H1 (cell line): Measurements from ENCODE around the gene DGKA. TPM values are rescaled to one million over a fixed set of nuclear protein-coding genes. Genes with fewer than 3 reads are reported as not detected.

ENCODE experiments used
- CBX5 ChIP-seq: fragments of 300-800, 300-1000 bp; sonication (generic); IDR thresholded peaks from 2 replicates; pipeline ENCODE4 v1.7.1; 2016; ENCODE audit warnings: antibody characterized with exemption, low read length, low read depth
- FOSL1 ChIP-seq: IDR thresholded peaks from 2 replicates; pipeline ENCODE4 v1.6.1; 2011; ENCODE audit warnings: mild to moderate bottlenecking, low read depth, low read length, moderate library complexity; ENCODE audit not compliant: insufficient read depth
- HDAC6 ChIP-seq: IDR thresholded peaks from one replicate; pipeline ENCODE4 v1.7.1; 2012; ENCODE audit warnings: low read depth, mild to moderate bottlenecking, inconsistent platforms, low read length, moderate library complexity
- KDM4A ChIP-seq: IDR thresholded peaks from one replicate; pipeline ENCODE4 v1.7.1; 2012; ENCODE audit warnings: low read depth, mild to moderate bottlenecking, moderate library complexity, low read length, inconsistent platforms; ENCODE audit not compliant: severe bottlenecking
- POLR2AphosphoS5 ChIP-seq: IDR thresholded peaks from 2 replicates; pipeline ENCODE4 v1.6.1; 2011; ENCODE audit warnings: low read depth, low read length
- SRF ChIP-seq: IDR thresholded peaks from 2 replicates; pipeline ENCODE4 v1.6.1; 2011; ENCODE audit warnings: mild to moderate bottlenecking, low read depth, low read length, moderate library complexity
- polyA plus RNA-seq, 7 experiments: library from polyadenylated mRNA; depleted of rRNA in 3 of 7; stranded (reverse) in 5 of 7; unstranded in 2 of 7; fragments of >200 nt in 5 of 7; fragments of 200-250 nt in 2 of 7; gene quantifications; 1 replicate in 5 of 7; 2 replicates in 1 of 7; 4 replicates in 1 of 7; pipeline versions ENCODE4 v1.2.1 to v1.2.3, GENCODE V29; 2011 to 2013; ENCODE audit warnings: missing spikeins in 2 of 7, mixed read lengths in 2 of 7
- total RNA-seq: library from RNA; stranded (reverse); fragmentation: NEBNext Ultra II Directional; extraction: Animal tissue kit (Norgen Biotek cat#: 25700); gene quantifications from 2 replicates; pipeline ENCODE4 v1.2.1, GENCODE V29; 2021
- TF ChIP-seq, protein P1 (sequence below): fragments of 300-600 bp; sonication (generic); IDR thresholded peaks from 2 replicates; pipeline ENCODE4 v1.7.1; 2012; ENCODE audit warnings: low read length, moderate library complexity, mild to moderate bottlenecking, inconsistent platforms; ENCODE audit not compliant: insufficient replicate concordance

Gene DGKA
- total and polyA plus RNA-seq, 2 of the 8 experiments (the other 6 are each of a cell fraction or from before 2014, with no cell fraction given) = 15.9 to 18.0 TPM

- TF ChIP-seq, protein P1, sequence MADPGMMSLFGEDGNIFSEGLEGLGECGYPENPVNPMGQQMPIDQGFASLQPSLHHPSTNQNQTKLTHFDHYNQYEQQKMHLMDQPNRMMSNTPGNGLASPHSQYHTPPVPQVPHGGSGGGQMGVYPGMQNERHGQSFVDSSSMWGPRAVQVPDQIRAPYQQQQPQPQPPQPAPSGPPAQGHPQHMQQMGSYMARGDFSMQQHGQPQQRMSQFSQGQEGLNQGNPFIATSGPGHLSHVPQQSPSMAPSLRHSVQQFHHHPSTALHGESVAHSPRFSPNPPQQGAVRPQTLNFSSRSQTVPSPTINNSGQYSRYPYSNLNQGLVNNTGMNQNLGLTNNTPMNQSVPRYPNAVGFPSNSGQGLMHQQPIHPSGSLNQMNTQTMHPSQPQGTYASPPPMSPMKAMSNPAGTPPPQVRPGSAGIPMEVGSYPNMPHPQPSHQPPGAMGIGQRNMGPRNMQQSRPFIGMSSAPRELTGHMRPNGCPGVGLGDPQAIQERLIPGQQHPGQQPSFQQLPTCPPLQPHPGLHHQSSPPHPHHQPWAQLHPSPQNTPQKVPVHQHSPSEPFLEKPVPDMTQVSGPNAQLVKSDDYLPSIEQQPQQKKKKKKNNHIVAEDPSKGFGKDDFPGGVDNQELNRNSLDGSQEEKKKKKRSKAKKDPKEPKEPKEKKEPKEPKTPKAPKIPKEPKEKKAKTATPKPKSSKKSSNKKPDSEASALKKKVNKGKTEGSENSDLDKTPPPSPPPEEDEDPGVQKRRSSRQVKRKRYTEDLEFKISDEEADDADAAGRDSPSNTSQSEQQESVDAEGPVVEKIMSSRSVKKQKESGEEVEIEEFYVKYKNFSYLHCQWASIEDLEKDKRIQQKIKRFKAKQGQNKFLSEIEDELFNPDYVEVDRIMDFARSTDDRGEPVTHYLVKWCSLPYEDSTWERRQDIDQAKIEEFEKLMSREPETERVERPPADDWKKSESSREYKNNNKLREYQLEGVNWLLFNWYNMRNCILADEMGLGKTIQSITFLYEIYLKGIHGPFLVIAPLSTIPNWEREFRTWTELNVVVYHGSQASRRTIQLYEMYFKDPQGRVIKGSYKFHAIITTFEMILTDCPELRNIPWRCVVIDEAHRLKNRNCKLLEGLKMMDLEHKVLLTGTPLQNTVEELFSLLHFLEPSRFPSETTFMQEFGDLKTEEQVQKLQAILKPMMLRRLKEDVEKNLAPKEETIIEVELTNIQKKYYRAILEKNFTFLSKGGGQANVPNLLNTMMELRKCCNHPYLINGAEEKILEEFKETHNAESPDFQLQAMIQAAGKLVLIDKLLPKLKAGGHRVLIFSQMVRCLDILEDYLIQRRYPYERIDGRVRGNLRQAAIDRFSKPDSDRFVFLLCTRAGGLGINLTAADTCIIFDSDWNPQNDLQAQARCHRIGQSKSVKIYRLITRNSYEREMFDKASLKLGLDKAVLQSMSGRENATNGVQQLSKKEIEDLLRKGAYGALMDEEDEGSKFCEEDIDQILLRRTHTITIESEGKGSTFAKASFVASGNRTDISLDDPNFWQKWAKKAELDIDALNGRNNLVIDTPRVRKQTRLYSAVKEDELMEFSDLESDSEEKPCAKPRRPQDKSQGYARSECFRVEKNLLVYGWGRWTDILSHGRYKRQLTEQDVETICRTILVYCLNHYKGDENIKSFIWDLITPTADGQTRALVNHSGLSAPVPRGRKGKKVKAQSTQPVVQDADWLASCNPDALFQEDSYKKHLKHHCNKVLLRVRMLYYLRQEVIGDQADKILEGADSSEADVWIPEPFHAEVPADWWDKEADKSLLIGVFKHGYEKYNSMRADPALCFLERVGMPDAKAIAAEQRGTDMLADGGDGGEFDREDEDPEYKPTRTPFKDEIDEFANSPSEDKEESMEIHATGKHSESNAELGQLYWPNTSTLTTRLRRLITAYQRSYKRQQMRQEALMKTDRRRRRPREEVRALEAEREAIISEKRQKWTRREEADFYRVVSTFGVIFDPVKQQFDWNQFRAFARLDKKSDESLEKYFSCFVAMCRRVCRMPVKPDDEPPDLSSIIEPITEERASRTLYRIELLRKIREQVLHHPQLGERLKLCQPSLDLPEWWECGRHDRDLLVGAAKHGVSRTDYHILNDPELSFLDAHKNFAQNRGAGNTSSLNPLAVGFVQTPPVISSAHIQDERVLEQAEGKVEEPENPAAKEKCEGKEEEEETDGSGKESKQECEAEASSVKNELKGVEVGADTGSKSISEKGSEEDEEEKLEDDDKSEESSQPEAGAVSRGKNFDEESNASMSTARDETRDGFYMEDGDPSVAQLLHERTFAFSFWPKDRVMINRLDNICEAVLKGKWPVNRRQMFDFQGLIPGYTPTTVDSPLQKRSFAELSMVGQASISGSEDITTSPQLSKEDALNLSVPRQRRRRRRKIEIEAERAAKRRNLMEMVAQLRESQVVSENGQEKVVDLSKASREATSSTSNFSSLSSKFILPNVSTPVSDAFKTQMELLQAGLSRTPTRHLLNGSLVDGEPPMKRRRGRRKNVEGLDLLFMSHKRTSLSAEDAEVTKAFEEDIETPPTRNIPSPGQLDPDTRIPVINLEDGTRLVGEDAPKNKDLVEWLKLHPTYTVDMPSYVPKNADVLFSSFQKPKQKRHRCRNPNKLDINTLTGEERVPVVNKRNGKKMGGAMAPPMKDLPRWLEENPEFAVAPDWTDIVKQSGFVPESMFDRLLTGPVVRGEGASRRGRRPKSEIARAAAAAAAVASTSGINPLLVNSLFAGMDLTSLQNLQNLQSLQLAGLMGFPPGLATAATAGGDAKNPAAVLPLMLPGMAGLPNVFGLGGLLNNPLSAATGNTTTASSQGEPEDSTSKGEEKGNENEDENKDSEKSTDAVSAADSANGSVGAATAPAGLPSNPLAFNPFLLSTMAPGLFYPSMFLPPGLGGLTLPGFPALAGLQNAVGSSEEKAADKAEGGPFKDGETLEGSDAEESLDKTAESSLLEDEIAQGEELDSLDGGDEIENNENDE = no peak
- TF ChIP-seq FOSL1 (no peak), CBX5 (no peak), HDAC6 (no peak), POLR2AphosphoS5 (no peak), SRF (no peak), KDM4A (no peak)
Observed at GRCh38 chr12:55933799-55934742, 3.1 kb downstream of the DGKA start (continued).
